GM19238 (cell line): ENCODE results near the gene SLC17A9.

ENCODE experiments used
- DNase-seq: peaks from one replicate; pipeline ENCODE4 v3.0.0; 2011; ENCODE audit warnings: low spot score; ENCODE audit not compliant: insufficient read length

SLC17A9 gene

DNA sequence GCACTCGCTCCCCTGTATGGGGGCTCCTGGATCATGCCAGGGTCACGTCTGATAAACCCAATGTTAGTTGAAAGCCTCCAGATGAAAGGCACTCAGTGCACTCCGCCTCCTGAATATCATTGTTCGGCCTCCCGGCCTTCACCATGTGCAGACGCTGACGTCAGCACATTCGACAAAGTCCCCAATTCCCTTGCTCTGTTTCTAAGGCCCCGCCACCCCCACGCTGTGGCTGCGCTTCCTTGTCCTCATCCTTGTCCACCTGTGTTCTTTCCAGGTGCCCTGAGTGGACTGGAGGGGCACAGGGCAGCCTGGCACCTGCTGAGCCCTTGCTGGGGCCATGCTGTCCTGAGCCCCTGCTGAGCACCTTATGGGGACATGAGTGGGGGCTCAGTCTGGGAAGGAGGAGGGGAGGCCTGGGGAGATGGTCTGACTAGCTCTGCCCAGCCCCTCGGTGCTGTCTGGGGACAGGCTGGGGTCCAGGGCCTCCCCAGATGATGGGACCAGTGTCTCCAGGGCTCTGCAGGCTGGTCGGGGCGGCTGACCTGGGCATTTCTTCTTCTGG, 64.1 kb downstream of the SLC17A9 start:
- DNase-seq, result no peak

GRCh38 chr20:63017076-63017825, 64.7 kb downstream of the SLC17A9 start:
- DNase-seq, result no peak

- no peak for DNase-seq
Observed at GRCh38 chr20:63017826-63018411, 65.4 kb downstream of the SLC17A9 start.
